GM18526 (cell line): ENCODE data around the gene ASGR2.

Source experiments
- POLR2A ChIP-seq: IDR thresholded peaks from 3 replicates; pipeline ENCODE4 v1.6.1; 2011; ENCODE audit not compliant: insufficient read length; ENCODE audit errors: extremely low read depth

ASGR2 gene

DNA sequence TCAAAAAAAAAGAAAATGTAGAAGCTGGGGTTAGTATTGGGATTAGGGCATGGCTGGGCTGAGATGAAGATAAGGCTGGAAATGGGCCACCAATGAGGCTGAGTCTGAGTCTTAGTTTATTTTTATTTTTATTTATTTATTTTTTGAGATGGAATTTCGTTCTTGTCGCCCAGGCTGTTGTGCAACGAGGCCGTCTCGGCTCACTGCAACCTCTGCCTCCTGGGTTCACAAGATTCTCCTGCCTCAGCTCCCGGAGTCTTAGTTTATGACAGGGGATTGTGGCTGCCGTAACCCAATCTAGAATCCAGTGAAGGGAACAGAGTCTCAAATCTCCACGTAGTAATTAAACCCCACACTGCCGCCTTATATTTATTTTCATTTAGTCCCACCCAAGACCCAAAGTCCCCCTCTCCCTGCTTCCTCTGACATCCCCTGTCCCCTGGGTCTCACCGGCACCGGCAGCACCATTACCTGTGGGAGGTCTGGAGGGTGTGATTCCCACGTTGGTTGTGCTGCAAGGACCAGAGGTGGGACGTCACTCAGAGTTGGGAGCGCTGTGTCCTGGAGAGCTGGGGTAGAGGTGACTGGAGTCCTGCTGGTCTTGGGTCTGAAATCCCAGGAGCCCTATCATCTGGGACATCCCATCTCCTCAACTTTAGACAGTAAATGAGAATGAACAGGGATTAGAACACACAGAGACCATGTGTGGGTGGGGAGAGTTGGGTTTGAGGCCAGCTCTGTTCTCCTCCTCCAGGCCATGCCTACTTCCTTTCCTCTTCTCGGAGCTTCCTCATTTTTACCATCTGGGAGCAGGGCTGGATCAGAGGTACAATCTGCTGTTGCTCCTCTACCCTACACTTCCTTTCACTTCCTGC is 34.8 kb downstream of the ASGR2 start, which contains the start of gene CLEC10A:
CLEC10A (minus strand) TSS at position 671 of the 875 bp plus-strand sequence. CDS start 1,439 bp downstream, outside the sequence.
- no peak for TF ChIP-seq POLR2A

DNA sequence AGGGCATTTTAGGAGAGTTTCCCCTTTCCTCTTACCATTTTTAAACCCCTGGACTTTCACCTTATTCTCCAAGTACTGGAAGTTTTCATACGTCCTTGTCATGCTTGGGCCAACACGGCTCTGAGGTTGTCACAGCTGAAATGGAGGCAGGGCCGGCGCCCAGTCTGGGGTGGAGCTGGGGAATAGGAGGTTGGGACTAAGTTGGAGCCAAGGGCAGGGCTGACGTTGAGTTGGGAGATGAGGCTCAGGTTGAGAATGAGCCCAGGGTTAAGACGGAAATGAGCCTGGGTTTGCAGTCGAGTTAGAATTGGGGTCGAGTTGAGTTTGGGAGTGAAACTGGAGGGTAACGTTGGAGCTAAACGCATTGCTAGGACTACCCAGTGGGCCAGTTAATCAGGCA is 35.9 kb downstream of the ASGR2 start:
- no peak for TF ChIP-seq POLR2A

DNA sequence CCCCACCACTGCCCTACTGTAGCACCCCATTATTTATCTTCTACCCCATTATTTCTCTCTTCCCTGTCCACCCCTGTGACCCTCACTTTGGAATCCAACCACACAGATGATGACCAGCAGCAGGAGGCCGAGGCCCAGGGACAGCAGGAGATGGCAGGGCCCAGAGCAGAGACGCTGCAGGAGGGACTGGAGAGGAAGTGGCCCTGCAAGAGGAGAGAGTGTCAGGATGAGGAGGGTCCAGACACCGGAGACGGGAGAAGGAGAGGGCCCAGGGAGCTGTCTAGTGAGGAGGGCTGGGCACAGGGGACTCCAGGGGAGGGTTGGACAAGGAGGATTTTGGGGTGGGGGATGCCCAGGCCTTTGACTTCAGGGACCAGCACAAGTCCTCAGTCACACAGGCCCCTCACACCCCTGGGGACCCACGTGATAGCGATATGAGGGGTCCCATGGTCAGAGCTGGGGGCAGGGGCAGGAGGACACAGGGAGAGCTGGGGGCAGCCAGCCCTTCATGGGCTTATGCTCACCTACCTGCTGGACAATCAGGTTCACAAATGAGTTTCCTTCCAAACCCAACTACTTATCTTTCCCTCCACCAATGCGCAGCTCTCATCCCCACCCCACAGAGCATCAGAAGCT is 36.6 kb downstream of the ASGR2 start:
- TF ChIP-seq POLR2A, result no peak

DNA sequence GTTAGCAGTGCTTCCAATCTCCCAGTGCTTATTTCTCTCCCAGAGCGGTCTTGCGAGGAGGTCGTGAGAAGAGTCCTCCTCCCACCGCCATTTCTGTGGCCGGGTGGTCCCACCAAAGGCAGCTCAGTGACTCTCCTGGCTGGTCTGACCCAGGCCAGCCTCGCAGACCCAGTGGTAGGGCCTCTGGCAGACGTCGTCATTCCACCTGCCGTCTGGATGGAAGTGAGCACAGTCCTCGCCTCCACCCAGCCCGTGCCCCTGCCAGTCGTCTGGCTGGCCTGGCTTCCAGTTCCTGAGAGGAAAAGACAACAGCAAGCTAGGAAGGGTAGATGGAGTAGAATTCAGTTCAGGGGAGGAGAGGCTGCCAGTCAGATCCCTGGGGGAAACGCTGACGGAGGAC is 39.7 kb downstream of the ASGR2 start:
- no peak for TF ChIP-seq POLR2A

DNA sequence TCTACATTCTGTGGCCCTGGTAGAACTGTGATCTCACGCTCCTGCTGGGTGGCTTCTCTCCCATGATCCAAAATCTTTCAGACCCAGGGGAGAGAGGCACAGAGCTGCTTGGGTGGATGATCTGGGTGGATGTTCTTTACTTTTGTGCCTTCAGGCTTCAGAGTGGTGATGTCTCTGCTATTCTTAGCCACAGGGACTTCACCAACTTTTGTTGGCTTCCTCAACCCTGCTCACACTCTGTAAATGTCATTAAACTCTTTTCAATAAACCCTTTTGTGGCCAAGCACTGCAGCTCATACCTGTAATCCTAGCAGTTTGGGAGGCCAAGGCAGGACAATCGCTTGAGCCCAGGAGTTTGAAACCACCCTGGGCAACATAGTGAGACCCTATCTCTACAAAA is 42.2 kb downstream of the ASGR2 start:
- TF ChIP-seq POLR2A, result no peak

DNA sequence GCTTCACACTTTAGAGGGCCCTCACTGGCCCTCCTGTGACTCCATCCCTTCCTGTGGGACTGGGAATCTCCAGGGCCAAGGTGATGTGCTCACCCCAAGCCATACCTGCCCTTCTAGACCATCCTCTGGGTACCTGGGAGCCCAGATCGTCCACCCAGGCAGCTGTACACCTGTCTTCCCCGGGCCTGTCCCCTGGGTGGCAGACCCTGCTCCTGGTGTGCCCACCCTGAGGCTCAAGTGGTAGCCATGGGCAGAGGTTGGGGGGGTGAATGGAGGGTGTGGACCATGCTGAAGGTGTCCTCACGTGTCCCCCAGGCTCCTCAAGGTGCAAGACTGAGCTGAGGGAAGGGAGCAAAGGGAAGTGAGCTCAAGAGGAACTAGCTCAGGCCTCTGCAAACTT is 43.9 kb downstream of the ASGR2 start:
- no peak for TF ChIP-seq POLR2A

DNA sequence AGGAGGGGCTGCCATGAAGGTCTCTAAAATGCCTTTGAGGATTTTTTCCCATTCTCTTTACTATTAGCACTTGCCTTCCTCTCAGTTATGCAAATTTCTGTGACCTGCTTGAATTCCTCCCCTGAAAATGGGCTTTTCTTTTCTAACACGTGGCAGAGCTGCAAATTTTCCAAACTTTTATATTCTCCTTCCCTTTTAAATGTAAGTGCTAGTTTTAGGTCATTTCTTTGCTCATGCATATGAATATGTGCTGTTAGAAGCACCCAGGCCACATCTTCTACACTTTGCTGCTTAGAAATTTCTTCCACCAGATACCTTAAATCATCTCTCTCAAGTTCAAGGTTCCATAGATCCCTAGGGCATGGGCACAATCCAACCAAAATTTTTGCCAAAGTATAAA is 46.4 kb downstream of the ASGR2 start:
- TF ChIP-seq POLR2A, result no peak

DNA sequence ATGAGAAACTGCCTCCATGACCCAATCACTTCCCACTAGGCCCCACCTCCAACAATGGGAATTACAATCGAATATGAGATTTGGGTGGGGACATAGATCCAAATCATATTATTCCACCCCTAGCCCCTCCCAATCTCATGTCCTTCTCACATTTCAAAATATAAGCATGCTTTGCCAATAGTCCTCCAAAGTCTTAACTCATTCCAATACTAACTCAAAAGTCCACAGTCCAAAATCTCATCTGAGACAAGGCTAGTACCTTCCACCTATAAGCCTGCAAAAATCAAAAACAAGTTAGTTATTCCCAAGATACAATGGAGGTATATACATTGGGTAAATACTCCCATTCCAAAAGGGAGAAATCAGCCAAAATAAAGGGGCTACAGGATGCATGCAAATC is 47.4 kb downstream of the ASGR2 start:
- no peak for TF ChIP-seq POLR2A

DNA sequence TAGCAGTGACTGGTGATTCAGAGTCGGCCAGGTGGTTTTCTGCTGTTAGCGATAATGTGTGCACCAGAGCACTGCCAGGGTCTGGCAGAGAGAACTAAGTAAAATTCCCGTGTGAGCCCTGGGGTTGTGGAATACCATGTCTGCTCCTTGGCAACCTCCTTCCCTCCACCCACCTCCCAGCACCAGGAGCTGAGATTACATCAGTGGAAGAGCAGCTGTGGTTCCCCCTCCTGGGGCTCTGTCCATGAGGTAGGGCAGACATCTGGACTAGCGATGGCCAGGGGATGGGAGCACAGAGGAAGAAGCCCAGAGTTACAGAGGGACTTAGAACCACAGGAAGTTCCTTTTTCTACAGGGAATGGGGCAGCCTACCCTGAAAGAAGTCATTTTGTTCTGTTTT is 50.4 kb downstream of the ASGR2 start:
- no peak for TF ChIP-seq POLR2A

DNA sequence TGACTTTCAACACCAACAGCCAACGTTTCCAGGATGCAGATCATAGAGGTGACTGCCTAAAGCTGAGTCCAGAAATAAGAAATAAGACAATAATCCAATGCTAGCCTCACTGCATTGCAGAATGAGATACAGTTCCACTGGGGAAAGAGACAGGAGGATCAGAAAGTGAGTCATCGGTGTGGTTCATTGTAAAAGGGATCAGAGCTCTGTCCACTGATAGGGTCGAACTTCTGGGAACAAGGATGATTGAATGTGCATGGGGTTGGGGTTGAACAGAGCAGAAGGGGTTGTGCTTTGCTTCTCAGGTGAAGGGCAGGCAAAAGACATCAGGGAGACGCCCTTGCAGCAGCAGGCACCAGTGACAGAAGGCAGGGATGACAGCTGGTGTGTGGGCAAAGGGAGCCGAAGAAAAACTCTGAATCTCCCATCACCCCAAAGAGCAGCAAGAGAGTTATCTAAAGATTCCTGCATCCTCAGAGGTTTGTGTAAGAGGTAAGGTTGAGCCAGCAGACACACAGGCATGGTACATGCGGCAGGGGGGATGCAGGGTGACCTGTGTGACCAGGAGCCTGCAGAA is 51.0 kb downstream of the ASGR2 start:
- no peak for TF ChIP-seq POLR2A

DNA sequence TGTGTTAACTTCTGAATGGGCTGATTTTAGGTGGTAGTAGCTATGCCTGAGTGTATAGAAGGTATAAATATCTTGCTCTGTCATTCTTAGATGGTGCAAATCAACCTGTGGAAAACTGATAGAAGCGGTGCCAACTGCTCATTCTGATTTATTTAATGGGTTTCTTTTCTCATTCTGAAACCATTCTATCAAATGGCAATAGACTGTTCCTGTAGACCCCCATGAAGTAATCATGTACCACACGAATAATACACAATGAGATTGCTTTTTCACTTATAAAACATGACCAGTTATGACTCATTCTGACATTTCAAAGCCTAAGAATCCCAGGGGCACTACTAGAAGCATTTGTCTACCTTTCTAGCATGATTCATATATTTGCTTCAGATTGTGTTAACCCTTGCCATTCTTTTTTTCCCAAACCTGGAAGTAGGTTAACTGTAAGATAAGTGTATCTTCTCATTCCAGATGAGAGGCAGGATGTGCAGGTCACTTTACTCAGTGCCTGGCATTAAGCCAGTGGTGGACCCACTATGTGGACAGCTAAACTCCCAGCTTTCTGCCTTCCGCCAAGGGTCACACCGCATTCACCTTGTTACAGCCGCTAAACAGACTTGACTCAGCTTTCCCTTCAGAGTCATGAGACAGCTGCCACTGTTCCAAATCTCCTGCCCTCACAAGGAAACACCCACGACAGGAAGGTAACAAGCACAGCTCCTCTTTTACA is 54.3 kb downstream of the ASGR2 start:
- no peak for TF ChIP-seq POLR2A

DNA sequence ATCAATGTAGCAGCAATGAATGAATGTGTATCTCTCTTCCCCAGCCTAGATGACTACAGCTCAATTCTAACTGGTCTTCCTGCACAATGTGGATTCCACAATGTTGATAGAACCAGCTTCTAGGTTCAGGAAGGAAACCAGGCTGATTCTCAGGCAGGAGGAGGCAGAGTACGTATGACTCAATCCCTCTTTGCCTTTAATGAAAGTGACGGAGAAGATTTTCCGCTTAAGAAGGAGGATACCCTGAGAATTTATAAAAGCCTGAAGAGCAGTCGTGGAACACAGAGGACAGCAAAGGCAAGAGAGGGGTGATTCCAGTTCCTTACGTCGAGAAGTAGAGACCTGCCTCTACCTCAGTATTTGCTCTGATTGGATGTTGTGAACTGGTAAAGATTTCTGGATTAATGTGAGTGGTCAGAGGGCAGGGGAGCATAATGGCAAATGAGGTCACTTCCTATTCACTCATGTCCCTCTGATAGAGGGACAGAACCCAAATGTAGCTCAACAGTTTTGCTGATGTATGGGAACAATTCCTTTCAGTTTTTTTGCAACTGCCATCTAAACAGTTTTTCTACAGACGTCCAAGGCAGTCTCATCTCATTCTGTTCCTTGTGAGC is 55.7 kb downstream of the ASGR2 start:
- TF ChIP-seq POLR2A, result no peak

DNA sequence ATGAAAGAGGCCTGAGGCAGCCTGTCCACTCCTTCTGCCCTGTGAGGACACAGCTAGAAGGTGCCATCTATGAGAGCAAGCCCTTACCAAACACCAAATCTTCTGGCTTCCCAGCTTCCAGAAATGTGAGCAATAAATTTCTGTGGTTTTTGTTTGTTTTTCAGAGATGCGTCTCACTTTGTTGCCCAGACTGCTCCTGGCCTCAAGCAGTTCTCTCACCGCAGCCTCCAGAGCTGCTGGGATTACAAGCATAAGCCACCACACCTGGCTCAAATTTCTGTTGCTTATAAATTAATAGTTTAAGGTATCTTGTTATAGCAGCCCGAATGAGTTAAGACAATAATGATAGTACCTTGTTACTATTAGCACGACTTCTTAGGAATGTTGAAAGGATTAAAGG is 58.2 kb downstream of the ASGR2 start:
- no peak for TF ChIP-seq POLR2A
